Gastrocnemius medialis (tissue), 4 donors: ENCODE results near the gene PTGFRN. TPM values are rescaled to one million over a fixed set of nuclear protein-coding genes. Genes with fewer than 3 reads are reported as not detected.

ENCODE experiments used
- ATAC-seq, 2 donors: fragments of 150-250 bp; one replicate each; pipeline ENCODE4 v1.9.1; 2016
- DNase-seq, 2 donors: peaks; one replicate each; pipeline ENCODE4 v3.0.0-alpha.2; 2019
- H3K27ac ChIP-seq, 4 donors: fragments of 200-600 bp; sonication (generic); 1 replicate in 1 of 4; 2 replicates in 3 of 4; pipeline ENCODE4 v1.5.1; 2016 to 2018; ENCODE audit warnings: mild to moderate bottlenecking in 2 of 4, moderate library complexity in 1 of 4
- H3K27me3 ChIP-seq, 3 donors: fragments of 200-600 bp; sonication (generic) in 2 of 3; 1 replicate in 1 of 3; 2 replicates in 2 of 3; pipeline versions ENCODE4 v1.5.1 to v1.6.0; 2016 to 2019; ENCODE audit warnings: mild to moderate bottlenecking in 1 of 3, moderate library complexity in 1 of 3
- H3K36me3 ChIP-seq, 2 donors: fragments of 200-600 bp; sonication (generic) in 1 of 2; one replicate each; pipeline ENCODE4 v1.5.1; 2017 to 2018
- H3K4me1 ChIP-seq, 2 donors: fragments of 200-600 bp; sonication (generic) in 1 of 2; one replicate each; pipeline ENCODE4 v1.5.1; 2016 to 2017; ENCODE audit warnings: mild to moderate bottlenecking in 2 of 2
- H3K4me3 ChIP-seq, 4 donors: fragments of 200-600 bp; sonication (generic) in 3 of 4; 1 replicate in 1 of 4; 2 replicates in 3 of 4; pipeline ENCODE4 v1.5.1; 2016 to 2019; ENCODE audit warnings: mild to moderate bottlenecking in 2 of 4
- H3K9me3 ChIP-seq, 3 donors: fragments of 200-600 bp; sonication (generic) in 2 of 3; 1 replicate in 1 of 3; 2 replicates in 2 of 3; pipeline ENCODE4 v1.5.1; 2016 to 2019
- POLR2A ChIP-seq, 2 donors: fragments of 450-650 bp; IDR thresholded peaks; one replicate each; pipeline ENCODE4 v1.6.1; 2017; ENCODE audit warnings: antibody characterized with exemption in 2 of 2, mild to moderate bottlenecking in 2 of 2, moderate library complexity in 2 of 2
- in situ Hi-C, 4 donors: fragments of 200-750 bp; cut with MboI; loops; one replicate each; pipeline versions ENCODE4 v1.15.0 to v1.8.0; 2017; ENCODE audit warnings: low sequenced_read_pairs in 4 of 4
- intact Hi-C: fragments of 100-400 bp; cut with DNase I; formaldehyde crosslinking; loops from one replicate; pipeline ENCODE4 v1.15.1; 2023; ENCODE audit warnings: low total_unique reads
- total RNA-seq, 4 donors: library from RNA; depleted of rRNA; stranded (reverse); fragments of >200 nt; gene quantifications; one replicate each; pipeline versions ENCODE4 v1.1.0 to v1.2.3, GENCODE V29; 2016
- TF ChIP-seq, protein P1 (sequence below), 5 experiments: fragments of 450-650 bp in 3 of 5; fragments of 200-600 bp in 2 of 5; sonication (generic) in 2 of 5; IDR thresholded peaks in 4 of 5; conservative IDR thresholded peaks in 1 of 5; 1 replicate in 4 of 5; 2 replicates in 1 of 5; pipeline ENCODE4 v1.5.1; 2016 to 2019; ENCODE audit warnings: antibody characterized with exemption in 5 of 5, mild to moderate bottlenecking in 3 of 5, moderate library complexity in 3 of 5

PTGFRN gene
- total RNA-seq, 4 donors from 2014 or later = 1.5 to 18.1 (median 2.9) TPM

DNA sequence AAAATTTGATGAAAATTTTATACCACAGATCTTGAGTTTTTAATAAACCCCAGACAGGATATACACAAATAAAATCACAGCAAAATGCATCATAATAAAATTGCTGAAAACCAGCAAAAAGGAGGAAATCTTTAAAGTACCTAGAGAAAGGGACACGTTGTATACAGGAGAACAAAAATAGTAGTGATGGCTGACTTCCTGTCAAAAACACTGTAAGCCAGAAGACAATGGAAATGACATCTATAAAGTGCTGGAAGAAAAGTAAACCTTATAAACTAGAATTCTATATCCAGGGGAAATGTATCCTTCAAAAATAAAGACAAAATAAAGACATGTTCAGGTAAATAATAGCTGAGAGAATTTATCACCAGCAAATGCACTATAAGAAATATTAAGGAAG is 14.6 kb upstream of the PTGFRN start:
- in situ Hi-C loops = no loop called here
- no peaks in the 10 kb centered on the region for H3K4me1 ChIP-seq
- H3K27ac ChIP-seq = no peak overlapping the region

DNA sequence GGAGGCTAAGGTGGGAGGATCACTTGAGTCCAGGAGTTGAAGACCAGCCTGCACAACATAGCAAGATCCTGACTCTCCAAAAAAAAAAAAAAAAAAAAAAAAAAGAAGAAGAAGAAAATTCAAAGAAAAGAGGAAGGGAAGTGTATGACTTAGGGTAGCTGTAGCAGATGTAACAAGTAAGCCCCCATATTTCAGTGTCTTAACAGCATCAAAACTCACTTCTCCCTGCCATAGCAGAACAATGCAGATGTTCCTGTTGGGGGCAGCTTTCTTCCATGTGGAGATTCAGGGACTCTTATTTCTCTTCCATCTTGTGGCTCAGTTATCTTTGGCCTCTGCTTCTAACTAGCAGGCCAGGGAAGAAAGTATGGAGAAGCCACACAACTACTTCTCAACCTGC is 10.2 kb upstream of the PTGFRN start:
- ATAC-seq = no peak
- intact Hi-C loops = no loop called here
- TF ChIP-seq, protein P1, sequence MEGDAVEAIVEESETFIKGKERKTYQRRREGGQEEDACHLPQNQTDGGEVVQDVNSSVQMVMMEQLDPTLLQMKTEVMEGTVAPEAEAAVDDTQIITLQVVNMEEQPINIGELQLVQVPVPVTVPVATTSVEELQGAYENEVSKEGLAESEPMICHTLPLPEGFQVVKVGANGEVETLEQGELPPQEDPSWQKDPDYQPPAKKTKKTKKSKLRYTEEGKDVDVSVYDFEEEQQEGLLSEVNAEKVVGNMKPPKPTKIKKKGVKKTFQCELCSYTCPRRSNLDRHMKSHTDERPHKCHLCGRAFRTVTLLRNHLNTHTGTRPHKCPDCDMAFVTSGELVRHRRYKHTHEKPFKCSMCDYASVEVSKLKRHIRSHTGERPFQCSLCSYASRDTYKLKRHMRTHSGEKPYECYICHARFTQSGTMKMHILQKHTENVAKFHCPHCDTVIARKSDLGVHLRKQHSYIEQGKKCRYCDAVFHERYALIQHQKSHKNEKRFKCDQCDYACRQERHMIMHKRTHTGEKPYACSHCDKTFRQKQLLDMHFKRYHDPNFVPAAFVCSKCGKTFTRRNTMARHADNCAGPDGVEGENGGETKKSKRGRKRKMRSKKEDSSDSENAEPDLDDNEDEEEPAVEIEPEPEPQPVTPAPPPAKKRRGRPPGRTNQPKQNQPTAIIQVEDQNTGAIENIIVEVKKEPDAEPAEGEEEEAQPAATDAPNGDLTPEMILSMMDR (IDR thresholded peaks at IDR 0.05 in 4 of 5, conservative IDR thresholded peaks at IDR 0.05 in 1 of 5) = no peak
- TF ChIP-seq POLR2A (IDR thresholded peaks at IDR 0.05) = no peak
- no peak for DNase-seq
- H3K4me1 ChIP-seq = no peaks in the 10 kb centered on the region
- no peak overlapping the region for H3K4me3 ChIP-seq
- H3K36me3 ChIP-seq = no peaks in the 10 kb centered on the region
- H3K27me3 ChIP-seq = no peaks in the 10 kb centered on the region
- H3K9me3 ChIP-seq = no peaks in the 10 kb centered on the region
- H3K27ac ChIP-seq = no peak overlapping the region
- in situ Hi-C loops = no loop called here

More for the DNA sequence above, 14.6 kb upstream of the PTGFRN start:
- Histone ChIP-seq H3K4me3 (no peak overlapping the region), H3K9me3 (no peaks in the 10 kb centered on the region), H3K27me3 (peaks cover 0 to 3% (median 0%) of the 10 kb centered on the region in 3 donors), H3K36me3 (no peaks in the 10 kb centered on the region)
- intact Hi-C loops = no loop called here
- TF ChIP-seq POLR2A (IDR thresholded peaks at IDR 0.05) = no peak
- TF ChIP-seq, protein P1 (IDR thresholded peaks at IDR 0.05 in 4 of 5, conservative IDR thresholded peaks at IDR 0.05 in 1 of 5) = no peak
- DNase-seq = no peak
- ATAC-seq = no peak

DNA sequence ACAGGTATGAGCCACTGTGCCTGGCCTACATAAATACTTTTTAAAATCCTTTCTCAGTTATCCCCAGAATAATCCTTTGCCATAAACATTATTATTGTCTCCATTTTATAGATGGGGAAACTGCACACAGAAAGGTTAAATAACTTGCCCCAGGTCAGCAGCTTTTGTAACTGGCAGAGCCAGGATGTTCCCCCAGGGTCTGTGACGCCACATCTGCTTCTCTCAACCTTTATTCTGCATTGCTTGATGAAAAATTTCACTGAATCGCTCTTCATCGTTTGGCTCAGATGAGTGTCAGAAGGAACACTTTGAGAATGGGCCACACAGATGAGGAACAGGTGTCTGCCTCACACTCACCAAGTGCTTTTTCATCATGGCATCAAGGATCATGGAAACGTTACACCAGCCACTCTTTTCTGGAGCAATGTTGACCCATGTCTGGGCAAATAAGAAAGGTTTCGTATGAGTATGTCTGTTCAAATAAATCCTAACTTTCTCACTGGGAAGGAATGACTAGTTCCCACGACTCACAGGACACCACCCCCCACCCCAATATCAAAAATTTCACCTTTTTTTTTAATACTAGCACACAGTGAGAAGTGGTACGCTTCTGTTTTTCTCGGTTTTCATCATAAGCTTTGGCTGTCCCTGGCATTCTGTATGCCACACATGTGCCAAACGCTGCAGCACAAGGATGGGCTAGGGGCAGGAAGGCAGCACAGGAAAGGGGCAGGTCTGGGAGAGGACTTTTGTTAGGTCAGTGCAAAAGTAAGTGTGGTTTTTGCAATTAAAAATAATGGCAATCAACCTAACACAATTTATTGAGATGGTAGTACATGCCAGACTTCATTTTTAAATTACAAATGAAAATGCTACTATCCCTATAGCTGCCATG is 9.0 kb upstream of the PTGFRN start:
- Histone ChIP-seq H3K27me3 (no peaks in the 10 kb centered on the region), H3K4me3 (no peak overlapping the region), H3K27ac (no peak overlapping the region), H3K36me3 (no peaks in the 10 kb centered on the region), H3K4me1 (no peaks in the 10 kb centered on the region), H3K9me3 (no peaks in the 10 kb centered on the region)
- in situ Hi-C loops = no loop called here
- TF ChIP-seq, protein P1 (IDR thresholded peaks at IDR 0.05 in 4 of 5, conservative IDR thresholded peaks at IDR 0.05 in 1 of 5) = no peak
- TF ChIP-seq POLR2A (IDR thresholded peaks at IDR 0.05) = no peak
- DNase-seq (no peak), ATAC-seq (no peak)
- intact Hi-C loops = no loop called here

DNA sequence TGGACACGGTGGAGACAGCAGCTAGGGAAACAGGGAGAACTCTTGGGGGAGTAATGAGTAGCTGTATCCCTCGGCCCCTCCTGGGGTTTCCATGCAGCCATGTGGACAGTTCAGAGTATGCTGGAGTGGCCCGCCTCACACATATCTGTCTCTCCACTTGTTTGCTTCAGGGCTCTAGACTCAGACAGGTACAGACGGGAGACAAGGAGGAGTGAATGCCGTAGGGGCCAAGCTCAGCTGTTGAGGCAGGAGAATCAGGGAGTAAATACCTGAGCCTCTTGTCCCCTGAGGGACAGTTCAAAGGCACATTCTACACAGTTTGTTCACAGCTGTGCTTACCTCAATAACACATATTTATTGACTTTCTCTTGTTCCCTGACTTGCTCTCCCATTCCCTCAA is 7.7 kb upstream of the PTGFRN start:
- Histone ChIP-seq H3K36me3 (no peaks in the 10 kb centered on the region), H3K4me1 (no peaks in the 10 kb centered on the region), H3K9me3 (no peaks in the 10 kb centered on the region), H3K4me3 (no peak overlapping the region), H3K27ac (no peak overlapping the region), H3K27me3 (no peaks in the 10 kb centered on the region)
- in situ Hi-C loops (no loop called here), intact Hi-C loops (no loop called here)
- ATAC-seq (no peak), DNase-seq (no peak)
- TF ChIP-seq, protein P1 (IDR thresholded peaks at IDR 0.05 in 4 of 5, conservative IDR thresholded peaks at IDR 0.05 in 1 of 5) = no peak
- TF ChIP-seq POLR2A (IDR thresholded peaks at IDR 0.05) = no peak
